H1 (cell line): ENCODE measurements around the gene SLC22A23. TPM values are rescaled to one million over a fixed set of nuclear protein-coding genes. Genes with fewer than 3 reads are reported as not detected.

Experiments
- CTCF ChIA-PET: fragments of 300-600 bp; sonication (Branson Sonifier 250); formaldehyde crosslinking; loops from one replicate; lab custom pipeline; 2021; ENCODE audit not compliant: partially characterized antibody; lab: Charles Lee
- POLR2A ChIA-PET: fragments of 300-600 bp; sonication (Branson Sonifier 250); formaldehyde crosslinking; loops from one replicate; lab custom pipeline; 2021; ENCODE audit warnings: inconsistent platforms; ENCODE audit not compliant: partially characterized antibody; lab: Charles Lee
- DNase-seq, 2 experiments: peaks; one replicate each; pipeline versions ENCODE4 v3.0.0 to v3.0.0-alpha.2; 2010 to 2022; ENCODE audit warnings: low spot score in 2 of 2, low read depth in 1 of 2, mixed read lengths in 1 of 2
- FAIRE-seq: peaks from 2 replicates; lab custom pipeline; 2011; peaks lifted over from hg19 to GRCh38; lab: Jason Lieb, UNC
- H2AFZ ChIP-seq: 2 replicates; pipeline ENCODE4 v1.8.1; 2012; ENCODE audit warnings: low read length, inconsistent platforms
- H2AK5ac ChIP-seq: 2 replicates; pipeline ENCODE4 v1.6.1; 2013; ENCODE audit warnings: low read depth, low read length
- H2BK120ac ChIP-seq: replicated peaks from 2 replicates; pipeline ENCODE3; 2013; ENCODE audit warnings: low read depth, low read length, inconsistent platforms
- H2BK12ac ChIP-seq: 2 replicates; pipeline ENCODE4 v1.6.1; 2013; ENCODE audit warnings: low read depth, low read length
- H2BK15ac ChIP-seq: 2 replicates; pipeline ENCODE4 v1.6.1; 2013; ENCODE audit warnings: low read length
- H2BK20ac ChIP-seq: 2 replicates; pipeline ENCODE4 v1.6.1; 2013; ENCODE audit warnings: low read length
- H2BK5ac ChIP-seq: 2 replicates; pipeline ENCODE4 v1.6.1; 2013; ENCODE audit warnings: low read depth, low read length
- H3K14ac ChIP-seq: 2 replicates; pipeline ENCODE4 v1.6.1; 2013; ENCODE audit warnings: inconsistent platforms; ENCODE audit not compliant: insufficient read length
- H3K18ac ChIP-seq: 2 replicates; pipeline ENCODE4 v1.6.1; 2013; ENCODE audit warnings: low read length; ENCODE audit errors: extremely low read depth
- H3K23ac ChIP-seq: 2 replicates; pipeline ENCODE4 v1.6.1; 2013; ENCODE audit warnings: inconsistent platforms; ENCODE audit not compliant: insufficient read length
- H3K23me2 ChIP-seq: 2 replicates; pipeline ENCODE4 v1.6.1; 2013; ENCODE audit warnings: low read depth, low read length
- H3K27ac ChIP-seq: 2 replicates; pipeline ENCODE4 v1.6.1; 2011; ENCODE audit warnings: low read depth, low read length, inconsistent platforms
- H3K27me3 ChIP-seq, 4 experiments: replicated peaks in 1 of 4; 1 replicate in 1 of 4; 2 replicates in 3 of 4; pipeline versions ENCODE4 v1.6.1 to v1.8.1; 2011 to 2013; ENCODE audit warnings: low read length in 3 of 4, mild to moderate bottlenecking in 3 of 4, inconsistent platforms in 2 of 4, mixed read lengths in 2 of 4, moderate library complexity in 1 of 4; ENCODE audit not compliant: control insufficient read depth in 3 of 4, insufficient read depth in 3 of 4; ENCODE audit errors: extremely low read depth in 1 of 4
- H3K36me3 ChIP-seq, 4 experiments: 2 replicates each; pipeline versions ENCODE4 v1.6.1 to v1.8.1; 2011 to 2013; ENCODE audit warnings: mild to moderate bottlenecking in 4 of 4, low read length in 3 of 4, moderate library complexity in 2 of 4, control low read depth in 1 of 4, inconsistent platforms in 1 of 4; ENCODE audit not compliant: insufficient read depth in 4 of 4, control insufficient read depth in 2 of 4
- H3K4ac ChIP-seq: replicated peaks from 2 replicates; pipeline ENCODE3; 2013; ENCODE audit warnings: low read length, low read depth, mixed read lengths, inconsistent platforms; ENCODE audit not compliant: insufficient read length
- H3K4me1 ChIP-seq, 4 experiments: replicated peaks in 1 of 4; 1 replicate in 1 of 4; 2 replicates in 3 of 4; pipeline versions ENCODE4 v1.6.1 to v1.8.1; 2011 to 2013; ENCODE audit warnings: low read length in 3 of 4, inconsistent platforms in 2 of 4, mixed read lengths in 1 of 4; ENCODE audit not compliant: insufficient read depth in 4 of 4, control insufficient read depth in 3 of 4
- H3K4me2 ChIP-seq, 2 experiments: 2 replicates each; pipeline versions ENCODE4 v1.6.1 to v1.8.1; 2011 to 2013; ENCODE audit warnings: low read depth in 2 of 2, low read length in 2 of 2, control low read depth in 1 of 2, inconsistent platforms in 1 of 2, mild to moderate bottlenecking in 1 of 2; ENCODE audit not compliant: insufficient read depth in 1 of 2
- H3K4me3 ChIP-seq, 4 experiments: fragments of 200-600, 300-600 bp in 1 of 4; sonication (generic), shearing (Covaris generic), sonication (Bioruptor Twin) in 1 of 4; 2 replicates each; pipeline versions ENCODE4 v1.5.1 to v1.8.1; 2011 to 2016; ENCODE audit warnings: low read length in 4 of 4, low read depth in 3 of 4, control low read depth in 2 of 4, inconsistent platforms in 2 of 4, mild to moderate bottlenecking in 2 of 4, mixed read lengths in 1 of 4, moderate library complexity in 1 of 4; ENCODE audit not compliant: insufficient read depth in 2 of 4; ENCODE audit errors: extremely low read depth in 1 of 4
- H3K56ac ChIP-seq: replicated peaks from 2 replicates; pipeline ENCODE3; 2013; ENCODE audit warnings: low read depth, mild to moderate bottlenecking, mixed read lengths, low read length, inconsistent platforms; ENCODE audit not compliant: insufficient read length
- H3K79me1 ChIP-seq: 2 replicates; pipeline ENCODE4 v1.6.1; 2013; ENCODE audit warnings: low read depth, low read length, control low read depth
- H3K79me2 ChIP-seq, 2 experiments: 2 replicates each; pipeline versions ENCODE4 v1.6.1 to v1.8.1; 2012 to 2013; ENCODE audit warnings: low read length in 2 of 2, mild to moderate bottlenecking in 2 of 2, inconsistent platforms in 1 of 2; ENCODE audit not compliant: insufficient read depth in 2 of 2, control insufficient read depth in 1 of 2
- H3K9ac ChIP-seq, 4 experiments: replicated peaks in 1 of 4; 1 replicate in 1 of 4; 2 replicates in 3 of 4; pipeline versions ENCODE4 v1.6.1 to v1.8.1; 2011 to 2013; ENCODE audit warnings: low read depth in 3 of 4, low read length in 3 of 4, control low read depth in 2 of 4, mild to moderate bottlenecking in 2 of 4, moderate library complexity in 2 of 4, inconsistent platforms in 1 of 4; ENCODE audit errors: extremely low read depth in 1 of 4
- H3K9me3 ChIP-seq, 2 experiments: 2 replicates each; pipeline versions ENCODE4 v1.6.1 to v1.8.1; 2012 to 2013; ENCODE audit warnings: mild to moderate bottlenecking in 2 of 2, moderate library complexity in 2 of 2, control low read depth in 1 of 2, inconsistent platforms in 1 of 2, low read depth in 1 of 2, low read length in 1 of 2, mixed read lengths in 1 of 2; ENCODE audit not compliant: insufficient read depth in 2 of 2
- H4K20me1 ChIP-seq, 2 experiments: replicated peaks in 1 of 2; 2 replicates each; pipeline versions ENCODE3 to v1.8.1; 2011 to 2013; ENCODE audit warnings: inconsistent platforms in 2 of 2, low read length in 2 of 2, mild to moderate bottlenecking in 1 of 2; ENCODE audit not compliant: insufficient read depth in 2 of 2, control insufficient read depth in 1 of 2
- H4K5ac ChIP-seq: 2 replicates; pipeline ENCODE4 v1.6.1; 2013; ENCODE audit warnings: low read length, low read depth, mixed read lengths, inconsistent platforms; ENCODE audit not compliant: insufficient read length
- H4K8ac ChIP-seq: 2 replicates; pipeline ENCODE4 v1.8.0; 2013; ENCODE audit warnings: mild to moderate bottlenecking, moderate library complexity, low read length, inconsistent platforms; ENCODE audit not compliant: insufficient read depth; ENCODE audit errors: extremely low read depth
- H4K91ac ChIP-seq: replicated peaks from 2 replicates; pipeline ENCODE3; 2013; ENCODE audit warnings: low read length, mixed read lengths, inconsistent platforms; ENCODE audit not compliant: insufficient read length
- CTBP2 ChIP-seq: IDR thresholded peaks from 2 replicates; pipeline ENCODE4 v1.7.0; 2011; ENCODE audit warnings: borderline replicate concordance, mild to moderate bottlenecking, moderate library complexity, mixed read lengths, low read length; ENCODE audit not compliant: insufficient read depth, insufficient read length
- EP300 ChIP-seq, 2 experiments: IDR thresholded peaks; 1 replicate in 1 of 2; 2 replicates in 1 of 2; pipeline ENCODE4 v1.6.1; 2011 to 2012; ENCODE audit warnings: low read depth in 2 of 2, low read length in 2 of 2, mild to moderate bottlenecking in 2 of 2, borderline replicate concordance in 1 of 2, inconsistent platforms in 1 of 2, moderate library complexity in 1 of 2
- FOSL1 ChIP-seq: IDR thresholded peaks from 2 replicates; pipeline ENCODE4 v1.6.1; 2011; ENCODE audit warnings: mild to moderate bottlenecking, low read depth, low read length, moderate library complexity; ENCODE audit not compliant: insufficient read depth
- HDAC6 ChIP-seq: IDR thresholded peaks from one replicate; pipeline ENCODE4 v1.7.1; 2012; ENCODE audit warnings: low read depth, mild to moderate bottlenecking, inconsistent platforms, low read length, moderate library complexity
- MAFK ChIP-seq: IDR thresholded peaks from 2 replicates; pipeline ENCODE4 v1.6.1; 2012; ENCODE audit warnings: low read depth, mild to moderate bottlenecking, improper control_type of control experiment, low read length
- RFX5 ChIP-seq: IDR thresholded peaks from 2 replicates; pipeline ENCODE4 v1.6.1; 2011; ENCODE audit warnings: low read depth, low read length, improper control_type of control experiment, borderline replicate concordance
- SP1 ChIP-seq: IDR thresholded peaks from 2 replicates; pipeline ENCODE4 v1.6.1; 2011; ENCODE audit warnings: low read depth, low read length
- SP2 ChIP-seq: IDR thresholded peaks from 2 replicates; pipeline ENCODE4 v1.6.1; 2012; ENCODE audit warnings: mild to moderate bottlenecking, low read length, inconsistent platforms
- polyA plus RNA-seq, 7 experiments: library from polyadenylated mRNA; depleted of rRNA in 3 of 7; stranded (reverse) in 5 of 7; unstranded in 2 of 7; fragments of >200 nt in 5 of 7; fragments of 200-250 nt in 2 of 7; gene quantifications; 1 replicate in 5 of 7; 2 replicates in 1 of 7; 4 replicates in 1 of 7; pipeline versions ENCODE4 v1.2.1 to v1.2.3, GENCODE V29; 2011 to 2013; ENCODE audit warnings: missing spikeins in 2 of 7, mixed read lengths in 2 of 7
- total RNA-seq: library from RNA; stranded (reverse); fragmentation: NEBNext Ultra II Directional; extraction: Animal tissue kit (Norgen Biotek cat#: 25700); gene quantifications from 2 replicates; pipeline ENCODE4 v1.2.1, GENCODE V29; 2021

Gene SLC22A23
- total and polyA plus RNA-seq, 2 of the 8 experiments (the other 6 are each of a cell fraction or from before 2014, with no cell fraction given): 9.9 to 38.4 TPM

GRCh38 chr6:3405679-3406078, 51.2 kb downstream of the SLC22A23 start:
- Histone ChIP-seq H2BK120ac (no peak overlapping the region), H4K91ac (no peak overlapping the region), H3K23ac (no peak overlapping the region), H3K4me3 (no peak overlapping the region), H3K79me2 (peaks cover 0 to 35% of the 10 kb centered on the region in 2 experiments; a peak in 2 of 4 replicates), H3K4me2 (no peak overlapping the region), H2AFZ (no peak overlapping the region), H3K9me3 (no peaks in the 10 kb centered on the region), H3K79me1 (peaks cover 7% of the 10 kb centered on the region; the same call in 1 of the 2 replicates), H2BK12ac (no peak overlapping the region), H3K9ac (no peak overlapping the region), H3K23me2 (peaks cover 2% of the 10 kb centered on the region; the same call in 1 of the 2 replicates), H4K5ac (no peak overlapping the region), H3K27ac (no peak overlapping the region), H3K56ac (no peak overlapping the region), H3K4me1 (peaks cover 2 to 18% (median 8%) of the 10 kb centered on the region in 4 experiments), H4K20me1 (no peaks in the 10 kb centered on the region), H2AK5ac (no peak overlapping the region), H4K8ac (no peak overlapping the region), H3K18ac (no peak overlapping the region), H2BK5ac (no peak overlapping the region), H3K36me3 (no peaks in the 10 kb centered on the region), H2BK20ac (no peak overlapping the region), H3K4ac (no peak overlapping the region), H2BK15ac (no peak overlapping the region), H3K27me3 (no peaks in the 10 kb centered on the region), H3K14ac (no peak overlapping the region)
- FAIRE-seq: no peak
- ChIA-PET POLR2A (no interaction called here), CTCF (interaction anchor here (0.7 kb wide), 1 partner anchor 106 kb away, joined by 3 read pairs; no protein-coding TSS in a partner anchor)
- no peak for DNase-seq
- no peak for TF ChIP-seq SP1
- no peak for TF ChIP-seq EP300 (IDR thresholded peaks at IDR 0.05; ENCODE audit: borderline replicate concordance in 1 of 2, low read depth in 2 of 2, low read length in 2 of 2)
- TF ChIP-seq HDAC6: no peak
- TF ChIP-seq CTBP2: no peak
- no peak for TF ChIP-seq FOSL1
- no peak for TF ChIP-seq RFX5
- TF ChIP-seq SP2: no peak
- TF ChIP-seq MAFK: no peak
